HG03045 (cell line): Measurements from ENCODE around the gene TMEM167A.
"Not testable (repeated sequence)": the region's sequence is repeated elsewhere in the genome, so short reads cannot be mapped to it uniquely, and the experiment has no call there.

Source experiments
- ATAC-seq: cut with Tn5 transposase; IDR thresholded peaks from one replicate; pipeline ENCODE4 v1.9.1; 2021; ENCODE audit warnings: mild to moderate bottlenecking, moderate library complexity; ENCODE audit not compliant: unreplicated experiment

TMEM167A gene

DNA sequence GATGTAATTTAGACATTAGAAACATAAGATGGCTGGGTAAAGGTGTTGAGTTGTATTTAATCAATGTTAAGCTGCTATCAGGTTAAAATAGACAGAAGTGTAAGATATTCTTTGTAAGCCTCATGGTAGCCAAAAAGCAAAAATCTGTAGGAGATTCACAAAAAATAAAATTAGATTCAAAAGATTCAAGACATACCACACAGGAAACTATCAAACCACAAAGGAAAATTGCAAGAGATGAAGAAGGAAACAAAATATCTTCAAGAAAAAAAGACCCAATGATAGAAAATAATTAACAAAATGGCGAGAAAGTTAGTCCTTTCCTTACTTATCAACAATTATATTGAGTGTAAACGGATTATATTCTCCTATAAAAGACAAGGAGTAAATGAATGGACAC, 15.4 kb upstream of the TMEM167A start:
- no peak for ATAC-seq

DNA sequence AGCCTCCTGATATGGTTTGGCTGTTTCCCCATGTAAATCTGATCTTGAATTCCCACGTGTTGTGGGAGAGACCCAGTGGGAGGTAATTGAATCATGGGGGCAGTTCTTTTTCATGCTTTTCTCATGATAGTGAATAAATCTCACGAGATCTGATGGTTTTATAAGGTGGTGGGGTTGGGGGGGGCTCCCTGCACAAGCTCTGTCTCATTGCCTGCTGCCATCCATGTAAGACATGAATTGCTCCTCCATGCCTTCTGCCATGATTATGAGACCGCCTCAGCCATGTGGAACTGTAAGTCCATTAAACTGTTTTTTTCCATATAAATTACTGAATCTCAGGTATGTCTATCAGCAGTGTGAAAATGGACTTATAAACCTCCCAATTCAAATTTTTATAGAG, 13.0 kb upstream of the TMEM167A start:
- no peak for ATAC-seq

DNA sequence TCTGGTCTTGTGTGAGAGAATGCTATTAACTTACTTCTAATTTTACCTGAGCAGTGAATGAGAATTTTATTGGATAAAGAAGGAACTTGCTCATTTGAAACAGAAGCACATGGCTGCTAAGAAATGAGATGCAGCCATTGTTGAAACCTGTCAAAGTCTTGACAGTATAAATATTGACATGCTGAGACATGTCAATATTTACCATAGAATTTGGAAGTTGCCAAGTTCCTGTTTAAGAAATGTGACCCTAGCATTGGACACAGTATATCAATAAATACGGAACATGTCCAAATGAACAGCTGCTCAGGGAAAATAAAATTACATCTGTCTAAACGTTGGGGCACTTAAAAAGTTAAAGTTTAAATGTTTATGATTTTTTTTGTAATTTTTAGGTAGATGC, 7.9 kb upstream of the TMEM167A start:
- ATAC-seq = no peak

DNA sequence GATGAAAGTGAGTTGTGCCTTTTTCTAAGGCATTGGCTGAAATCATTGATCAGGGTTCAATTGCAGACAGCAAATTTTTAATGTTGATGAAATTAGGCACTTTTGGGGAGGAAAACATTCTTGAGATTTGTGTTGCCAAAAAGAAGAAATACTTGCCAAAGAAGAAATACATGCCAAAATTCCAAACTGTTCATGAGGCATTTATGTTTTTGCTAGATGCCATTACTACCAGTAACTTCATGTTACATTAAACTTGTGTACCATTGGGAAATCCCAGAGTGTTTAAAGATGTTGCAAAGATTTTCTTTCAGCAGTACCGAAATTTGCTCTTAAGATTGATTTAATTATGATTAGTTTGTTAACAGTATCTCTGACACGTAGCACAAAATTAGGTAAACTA, 7.1 kb upstream of the TMEM167A start:
- no peak for ATAC-seq

GRCh38 chr5:83082750-83083149, 5.6 kb upstream of the TMEM167A start:
- ATAC-seq = no peak

DNA sequence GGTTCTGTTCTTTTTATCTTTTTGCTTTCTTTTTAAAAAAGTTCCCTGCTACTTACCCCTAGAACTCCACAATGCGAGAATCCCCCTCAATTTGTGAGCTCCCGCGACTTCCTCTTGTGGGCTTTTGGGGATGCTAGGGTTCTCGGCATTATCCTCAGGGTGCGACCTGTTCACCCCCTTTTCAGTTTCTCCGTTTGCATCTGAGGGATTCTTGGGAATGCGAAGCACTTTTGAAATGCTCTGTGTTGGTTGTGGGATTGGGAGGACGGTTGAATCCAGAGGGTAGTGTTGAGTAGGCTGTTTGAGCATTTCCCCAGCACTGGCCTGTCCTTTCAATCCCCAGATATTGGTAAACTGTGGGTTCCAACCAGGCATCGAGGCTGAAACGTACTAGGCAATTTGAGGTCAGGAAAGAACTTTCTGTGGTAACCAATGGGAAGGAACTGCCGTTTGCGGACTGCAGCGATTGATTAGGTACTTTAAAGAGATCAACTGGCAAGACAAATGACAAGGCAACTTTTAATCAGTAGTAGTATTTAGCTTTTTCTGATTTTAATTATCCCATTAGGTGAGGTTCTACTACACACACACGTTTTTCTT, 568 bp upstream of the TMEM167A start:
- ATAC-seq = peak; percentile 4

DNA sequence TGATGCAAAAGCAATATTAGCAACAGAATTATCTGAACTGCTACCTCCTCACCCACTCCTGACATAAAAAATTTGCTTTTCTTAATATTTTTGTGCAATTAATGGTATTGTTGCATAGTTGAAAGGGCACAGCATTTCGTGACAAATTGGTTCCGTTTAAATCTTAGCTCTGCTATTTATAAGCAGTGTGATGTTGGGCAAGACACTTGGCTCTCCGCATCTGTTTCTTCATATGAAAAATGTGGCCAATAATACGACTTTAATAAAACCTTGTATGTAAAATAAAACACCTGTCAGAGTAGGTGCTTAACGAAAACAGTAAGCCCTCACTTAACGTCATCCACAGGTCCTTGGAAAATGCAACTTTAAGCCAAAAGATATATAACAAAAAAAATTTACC, 4.2 kb downstream of the TMEM167A start:
- ATAC-seq = no peak

DNA sequence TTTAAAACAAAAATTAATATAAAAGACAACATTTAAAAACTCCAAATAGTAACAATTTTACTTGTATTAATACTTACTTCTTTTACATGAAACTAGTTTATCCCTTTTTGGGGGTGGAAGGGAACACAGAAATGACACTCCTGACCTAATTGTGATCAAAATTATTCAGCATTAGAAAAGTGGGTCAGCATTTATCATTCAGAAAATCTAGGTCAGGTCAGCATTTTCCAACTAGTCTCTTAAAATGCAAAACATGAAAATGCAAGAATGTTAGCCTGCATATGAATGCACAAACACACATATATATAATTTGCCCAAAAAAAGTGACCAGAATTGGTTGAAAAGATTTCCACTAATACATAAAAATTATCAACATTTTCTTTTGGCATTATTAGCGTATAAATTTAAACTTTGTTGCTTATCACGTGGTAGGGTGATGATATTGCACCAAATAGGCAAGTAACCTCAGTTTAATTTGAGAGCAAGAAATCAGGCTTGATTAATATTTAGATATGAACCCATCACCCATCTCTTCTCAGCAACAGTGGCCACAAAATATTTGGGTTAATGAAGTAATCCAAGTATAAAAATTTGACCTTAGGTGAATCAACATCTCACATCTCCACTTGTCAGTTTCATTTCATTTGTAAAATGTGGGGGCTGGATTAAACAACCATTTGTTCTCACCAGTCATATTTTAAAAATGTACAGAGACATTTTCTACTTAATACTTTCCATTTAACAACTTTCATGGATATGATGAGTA, 5.7 kb downstream of the TMEM167A start:
- no peak for ATAC-seq

- ATAC-seq = no peak
Measured at GRCh38 chr5:83069096-83069799, 7.9 kb downstream of the TMEM167A start.

- ATAC-seq = not testable (repeated sequence)
Measured at GRCh38 chr5:83067377-83067776, 9.8 kb downstream of the TMEM167A start.

- no peak for ATAC-seq
Measured at GRCh38 chr5:83066548-83067110, 10.6 kb downstream of the TMEM167A start.

DNA sequence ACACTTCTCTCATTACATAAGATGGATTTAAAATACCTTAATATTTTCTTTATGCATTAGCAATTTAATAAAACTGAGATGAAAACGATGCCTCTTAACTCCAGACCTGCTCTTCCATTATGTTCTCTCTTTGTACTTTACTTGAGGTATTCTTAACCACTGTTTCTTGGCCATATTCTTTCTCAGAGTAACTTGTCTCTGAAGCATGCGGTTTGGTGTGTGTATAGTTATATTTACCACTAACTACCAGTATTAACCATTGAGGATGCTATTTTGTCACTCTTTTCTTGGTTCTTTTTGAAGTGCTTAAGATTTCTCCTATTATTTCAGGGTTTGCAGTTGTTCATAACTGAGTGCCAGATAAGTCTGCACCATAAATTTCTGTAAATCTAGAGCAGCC, 17.9 kb downstream of the TMEM167A start:
- no peak for ATAC-seq

- ATAC-seq = no peak
Measured at GRCh38 chr5:83058726-83059125, 18.5 kb downstream of the TMEM167A start.

- ATAC-seq = no peak
Measured at GRCh38 chr5:83055166-83055565, 22.0 kb downstream of the TMEM167A start.

GRCh38 chr5:83050723-83051340, 26.4 kb downstream of the TMEM167A start:
- ATAC-seq = no peak

- ATAC-seq = no peak
Measured at GRCh38 chr5:83049370-83049885, 27.8 kb downstream of the TMEM167A start.

GRCh38 chr5:83048811-83049210, 28.4 kb downstream of the TMEM167A start:
- ATAC-seq = no peak

DNA sequence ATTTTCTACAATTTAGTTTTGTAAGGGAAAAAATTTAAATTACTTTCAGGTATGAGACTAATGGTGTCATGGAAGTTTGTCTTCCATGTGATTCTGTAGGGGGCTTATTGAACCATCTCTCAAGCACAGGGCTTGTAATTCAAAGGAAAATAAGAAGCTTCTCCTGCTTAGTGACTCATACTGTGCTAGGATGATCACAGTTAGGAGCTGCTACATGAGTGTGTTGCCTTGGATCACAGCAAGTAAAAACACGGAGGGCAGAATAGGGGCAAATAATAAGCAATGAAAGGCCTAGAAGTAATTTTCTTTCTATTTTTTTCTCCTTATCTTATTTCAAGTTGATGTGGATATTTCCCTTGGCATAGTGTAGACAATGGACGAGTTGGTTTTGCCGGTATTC, 28.9 kb downstream of the TMEM167A start:
- no peak for ATAC-seq

- no peak for ATAC-seq
Measured at GRCh38 chr5:83044926-83045325, 32.3 kb downstream of the TMEM167A start.

- no peak for ATAC-seq
Measured at GRCh38 chr5:83042507-83042906, 34.7 kb downstream of the TMEM167A start.

GRCh38 chr5:83038924-83039323, 38.3 kb downstream of the TMEM167A start:
- no peak for ATAC-seq
